Measurements from ENCODE around the gene ZNF579.
A peak's percentile ranks its signal among the peaks of the same experiment; 100 is the strongest.
"Not testable (repeated sequence)": the region's sequence is repeated elsewhere in the genome, so short reads cannot be mapped to it uniquely, and the experiment has no call there.

ZNF579 gene

DNA sequence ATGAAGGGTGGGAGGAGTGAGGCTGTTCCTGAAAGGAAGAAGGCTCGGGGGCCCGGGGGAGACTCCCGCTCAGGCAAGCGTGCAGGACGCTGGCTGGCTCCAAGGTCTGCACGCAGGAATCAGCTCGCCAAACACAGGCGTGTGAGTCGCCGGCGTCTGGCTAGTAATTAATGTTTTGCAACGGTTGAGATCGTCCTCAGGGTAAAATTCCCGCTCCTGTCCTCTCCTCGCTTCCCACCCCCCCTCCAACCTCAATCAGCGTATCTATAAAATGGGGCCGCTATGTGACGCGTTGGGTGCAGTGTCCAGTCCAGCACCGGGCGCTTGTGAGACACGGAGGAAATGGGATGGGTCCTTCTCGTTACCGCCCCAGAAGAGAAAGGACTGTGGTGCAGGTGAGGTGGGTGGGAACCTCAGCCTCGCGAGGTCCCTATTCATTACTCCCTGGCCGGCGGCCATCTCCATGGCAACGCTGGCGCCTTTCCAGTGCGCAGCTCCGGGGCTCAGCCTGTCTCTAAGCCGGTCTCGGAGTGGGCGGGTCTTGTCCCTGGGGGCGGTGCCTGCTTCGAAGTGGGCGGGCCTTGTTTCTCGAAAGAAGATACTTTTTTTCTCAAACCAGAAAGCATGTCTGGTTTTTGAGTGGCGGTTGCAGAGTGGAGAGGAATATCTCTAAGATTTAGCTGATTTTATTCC lies 6.5 kb upstream of the ZNF579 start:
- H3K36me3 ChIP-seq (ENCODE audit: control insufficient read depth, insufficient read depth, low read length), result no peaks in the 10 kb centered on the region
- peaks cover 9% of the 10 kb centered on the region for H3K4me1 ChIP-seq
- H3K9me3 ChIP-seq (ENCODE audit: control insufficient read depth, low read length), result no peaks in the 10 kb centered on the region
- peak overlapping the region; percentile 83 for H2AFZ ChIP-seq
- no peaks in the 10 kb centered on the region for H3K79me2 ChIP-seq
- no peaks in the 10 kb centered on the region for H3K27me3 ChIP-seq (ENCODE audit: control insufficient read depth, insufficient read depth, low read length)
- peak overlapping the region; percentile 75 for H3K4me2 ChIP-seq (ENCODE audit: low read length)
- H3K27ac ChIP-seq, result peak overlapping the region; percentile 40
- no peak overlapping the region for H3K9ac ChIP-seq
- TF ChIP-seq, protein P1, sequence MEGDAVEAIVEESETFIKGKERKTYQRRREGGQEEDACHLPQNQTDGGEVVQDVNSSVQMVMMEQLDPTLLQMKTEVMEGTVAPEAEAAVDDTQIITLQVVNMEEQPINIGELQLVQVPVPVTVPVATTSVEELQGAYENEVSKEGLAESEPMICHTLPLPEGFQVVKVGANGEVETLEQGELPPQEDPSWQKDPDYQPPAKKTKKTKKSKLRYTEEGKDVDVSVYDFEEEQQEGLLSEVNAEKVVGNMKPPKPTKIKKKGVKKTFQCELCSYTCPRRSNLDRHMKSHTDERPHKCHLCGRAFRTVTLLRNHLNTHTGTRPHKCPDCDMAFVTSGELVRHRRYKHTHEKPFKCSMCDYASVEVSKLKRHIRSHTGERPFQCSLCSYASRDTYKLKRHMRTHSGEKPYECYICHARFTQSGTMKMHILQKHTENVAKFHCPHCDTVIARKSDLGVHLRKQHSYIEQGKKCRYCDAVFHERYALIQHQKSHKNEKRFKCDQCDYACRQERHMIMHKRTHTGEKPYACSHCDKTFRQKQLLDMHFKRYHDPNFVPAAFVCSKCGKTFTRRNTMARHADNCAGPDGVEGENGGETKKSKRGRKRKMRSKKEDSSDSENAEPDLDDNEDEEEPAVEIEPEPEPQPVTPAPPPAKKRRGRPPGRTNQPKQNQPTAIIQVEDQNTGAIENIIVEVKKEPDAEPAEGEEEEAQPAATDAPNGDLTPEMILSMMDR (IDR thresholded peaks at IDR 0.05), result no peak
- peak overlapping the region; percentile 47 for H3K4me3 ChIP-seq (ENCODE audit: low read depth, low read length)

- no peak overlapping the region for H3K9ac ChIP-seq
- TF ChIP-seq, protein P1 (IDR thresholded peaks at IDR 0.05), result no peak
- no peaks in the 10 kb centered on the region for H3K27me3 ChIP-seq (ENCODE audit: control insufficient read depth, insufficient read depth, low read length)
- no peaks in the 10 kb centered on the region for H3K79me2 ChIP-seq
- H3K9me3 ChIP-seq (ENCODE audit: control insufficient read depth, low read length), result no peaks in the 10 kb centered on the region
- H3K4me1 ChIP-seq, result peaks cover 21% of the 10 kb centered on the region
- H3K4me3 ChIP-seq (ENCODE audit: low read depth, low read length), result peak overlapping the region; percentile 21
- H3K27ac ChIP-seq, result peak overlapping the region; percentile 62
- H2AFZ ChIP-seq, result peak overlapping the region; percentile 83
- H3K4me2 ChIP-seq (ENCODE audit: low read length), result peak overlapping the region; percentile 79
- no peaks in the 10 kb centered on the region for H3K36me3 ChIP-seq (ENCODE audit: control insufficient read depth, insufficient read depth, low read length)
Measured at GRCh38 chr19:55585658-55586339, 5.2 kb upstream of the ZNF579 start.

GRCh38 chr19:55584871-55585270 lies 4.2 kb upstream of the ZNF579 start:
- H3K4me1 ChIP-seq, result peaks cover 21% of the 10 kb centered on the region
- no peak overlapping the region for H3K4me2 ChIP-seq (ENCODE audit: low read length)
- peak overlapping the region; percentile 62 for H3K27ac ChIP-seq
- no peaks in the 10 kb centered on the region for H3K9me3 ChIP-seq (ENCODE audit: control insufficient read depth, low read length)
- no peaks in the 10 kb centered on the region for H3K79me2 ChIP-seq
- no peak overlapping the region for H3K9ac ChIP-seq
- TF ChIP-seq, protein P1 (IDR thresholded peaks at IDR 0.05), result no peak
- H3K4me3 ChIP-seq (ENCODE audit: low read depth, low read length), result no peak overlapping the region
- H3K27me3 ChIP-seq (ENCODE audit: control insufficient read depth, insufficient read depth, low read length), result no peaks in the 10 kb centered on the region
- no peak overlapping the region for H2AFZ ChIP-seq
- H3K36me3 ChIP-seq (ENCODE audit: control insufficient read depth, insufficient read depth, low read length), result no peaks in the 10 kb centered on the region

GRCh38 chr19:55583897-55584296 lies 3.2 kb upstream of the ZNF579 start:
- H3K4me1 ChIP-seq, result peaks cover 21% of the 10 kb centered on the region
- H3K4me2 ChIP-seq (ENCODE audit: low read length); H3K4me3 ChIP-seq (ENCODE audit: low read depth, low read length); H2AFZ ChIP-seq; H3K9me3 ChIP-seq (ENCODE audit: control insufficient read depth, low read length); H3K27ac ChIP-seq; H3K9ac ChIP-seq; H3K79me2 ChIP-seq; H3K36me3 ChIP-seq (ENCODE audit: control insufficient read depth, insufficient read depth, low read length); H3K27me3 ChIP-seq (ENCODE audit: control insufficient read depth, insufficient read depth, low read length): not testable (repeated sequence)

GRCh38 chr19:55582284-55582683 lies 1.6 kb upstream of the ZNF579 start:
- not testable (repeated sequence) for H3K4me2 ChIP-seq (ENCODE audit: low read length); H3K36me3 ChIP-seq (ENCODE audit: control insufficient read depth, insufficient read depth, low read length); H3K9ac ChIP-seq; H3K79me2 ChIP-seq; H3K27me3 ChIP-seq (ENCODE audit: control insufficient read depth, insufficient read depth, low read length); H3K4me3 ChIP-seq (ENCODE audit: low read depth, low read length); H3K9me3 ChIP-seq (ENCODE audit: control insufficient read depth, low read length)
- Histone ChIP-seq H3K27ac (peak overlapping the region; percentile 91), H2AFZ (peak overlapping the region; percentile 98), H3K4me1 (peaks cover 21% of the 10 kb centered on the region)

Data from parathyroid adenoma (tissue), 2 donors.